Upper lobe of left lung (tissue), 4 donors: ENCODE results near the gene CNNM4.

Experiments
- CTCF ChIP-seq, 6 experiments: fragments of 450-650 bp in 4 of 6; fragments of 200-600 bp in 2 of 6; sonication (generic) in 2 of 6; IDR thresholded peaks; one replicate each; pipeline ENCODE4 v1.5.1; 2016 to 2019; ENCODE audit warnings: antibody characterized with exemption in 6 of 6
- EP300 ChIP-seq, 4 donors: sonication (generic); formaldehyde crosslinking; IDR thresholded peaks; one replicate each; pipeline ENCODE4 v1.5.1; 2017; ENCODE audit warnings: antibody characterized with exemption in 4 of 4, control low read depth in 2 of 4
- POLR2A ChIP-seq, 4 donors: fragments of 450-650 bp; IDR thresholded peaks; one replicate each; pipeline ENCODE4 v1.5.1; 2016 to 2017; ENCODE audit warnings: antibody characterized with exemption in 4 of 4, mild to moderate bottlenecking in 2 of 4

- TF ChIP-seq CTCF (IDR thresholded peaks at IDR 0.05) (no peak), POLR2A (IDR thresholded peaks at IDR 0.05) (no peak), EP300 (IDR thresholded peaks at IDR 0.05) (no peak)
Observed at GRCh38 chr2:96860065-96861029, 99.6 kb downstream of the CNNM4 start.
